MCF 10A (cell line): ENCODE data around the gene WASF2. TPM values are rescaled to one million over a fixed set of nuclear protein-coding genes. Genes with fewer than 3 reads are reported as not detected.
A peak's percentile ranks its signal among the peaks of the same experiment; 100 is the strongest.

Experiments used
- BruUV-seq: library from RNA; stranded (reverse); fragments of 400-500 nt; replicated peaks from 2 replicates; lab custom pipeline; 2021; lab: Mats Ljungman, UMichigan
- CTCF ChIA-PET: fragments of 300-600 bp; sonication (Branson Sonifier 250); formaldehyde crosslinking; extraction: SDS; loops from one replicate; lab custom pipeline; 2021; ENCODE audit warnings: antibody characterized with exemption, inconsistent platforms; lab: Yijun Ruan, JAX
- POLR2A ChIA-PET: fragments of 300-600, 350-650 bp; sonication (Branson Sonifier 250); formaldehyde crosslinking; extraction: SDS; loops from one replicate; lab custom pipeline; 2020; ENCODE audit warnings: antibody characterized with exemption, inconsistent platforms; lab: Yijun Ruan, JAX
- DNase-seq: peaks from one replicate; pipeline ENCODE4 v3.0.0-alpha.2; 2018; ENCODE audit not compliant: unreplicated experiment
- H3K27ac Mint-ChIP-seq: one replicate; pipeline ENCODE4 v1.8.0; 2022; ENCODE audit warnings: mild to moderate bottlenecking, low read depth, mixed read lengths; ENCODE audit not compliant: unreplicated experiment
- H3K27me3 Mint-ChIP-seq: one replicate; pipeline ENCODE4 v1.8.0; 2022; ENCODE audit warnings: mixed read lengths; ENCODE audit not compliant: insufficient read depth, unreplicated experiment
- H3K36me3 Mint-ChIP-seq: one replicate; pipeline ENCODE4 v1.8.0; 2022; ENCODE audit warnings: mild to moderate bottlenecking, moderate library complexity, mixed read lengths; ENCODE audit not compliant: insufficient read depth, unreplicated experiment
- H3K4me1 Mint-ChIP-seq: one replicate; pipeline ENCODE4 v1.8.0; 2022; ENCODE audit warnings: mixed read lengths; ENCODE audit not compliant: insufficient read depth, unreplicated experiment
- H3K4me3 Mint-ChIP-seq: one replicate; pipeline ENCODE4 v1.8.0; 2022; ENCODE audit warnings: mild to moderate bottlenecking, moderate library complexity, mixed read lengths; ENCODE audit not compliant: unreplicated experiment
- H3K9me3 Mint-ChIP-seq: one replicate; pipeline ENCODE4 v1.8.0; 2022; ENCODE audit warnings: mixed read lengths; ENCODE audit not compliant: unreplicated experiment
- CTCF ChIP-seq: fragments of 200-600 bp; IDR thresholded peaks from one replicate; pipeline ENCODE4 v1.8.0; 2022; ENCODE audit warnings: antibody characterized with exemption, mild to moderate bottlenecking; ENCODE audit not compliant: unreplicated experiment
- intact Hi-C: fragments of 100-400 bp; cut with micrococcal nuclease; formaldehyde crosslinking; loops from 2 replicates; pipeline ENCODE4 v1.14.1; 2022
- total RNA-seq: library from RNA; stranded (reverse); gene quantifications from 2 replicates; pipeline ENCODE4 v1.2.3, GENCODE V29; 2022

Gene WASF2
- total RNA-seq, 1 experiment from 2014 or later, result 131 TPM

- peaks cover 80% of the 10 kb centered on the region for H3K36me3 Mint-ChIP-seq
- no peaks in the 10 kb centered on the region for H3K27me3 Mint-ChIP-seq
- intact Hi-C loops, result loop anchor here (1.0 kb wide), 2 partner anchors 101 to 190 kb away; no protein-coding TSS in a partner anchor
- no peaks in the 10 kb centered on the region for H3K9me3 Mint-ChIP-seq
- H3K4me1 Mint-ChIP-seq, result peaks cover 12% of the 10 kb centered on the region
- CTCF ChIA-PET, result interaction anchor here (0.6 to 3.3 kb wide), 10 partner anchors 12 to 338 kb away, joined by 3 to 30 read pairs (median 4); no protein-coding TSS in a partner anchor
- H3K4me3 Mint-ChIP-seq, result no peak overlapping the region
- H3K27ac Mint-ChIP-seq, result peak overlapping the region; percentile 19
- POLR2A ChIA-PET, result interaction anchor here (0.7 to 1.5 kb wide), 5 partner anchors 20 to 186 kb away, joined by 3 to 9 read pairs (median 4); partner anchors contain the start of gene WASF2
- TF ChIP-seq CTCF, result peak; percentile 58
- TSS peak; percentile 14 for BruUV-seq
- peak; percentile 73 for DNase-seq
Measured at GRCh38 chr1:27416387-27417111, 73.4 kb downstream of the WASF2 start.

- ChIA-PET POLR2A (interaction anchor here (0.6 to 1.0 kb wide), 2 partner anchors 150 to 395 kb away, joined by 3 read pairs; no protein-coding TSS in a partner anchor), CTCF (interaction anchor here (0.6 to 3.3 kb wide), 8 partner anchors 9 to 255 kb away, joined by 3 to 30 read pairs (median 4); no protein-coding TSS in a partner anchor)
- Mint-ChIP-seq H3K9me3 (no peaks in the 10 kb centered on the region), H3K27ac (no peak overlapping the region), H3K4me1 (peaks cover 12% of the 10 kb centered on the region), H3K4me3 (no peak overlapping the region), H3K36me3 (peaks cover 90% of the 10 kb centered on the region), H3K27me3 (no peaks in the 10 kb centered on the region)
- DNase-seq, result no peak
- BruUV-seq, result no TSS peak
- intact Hi-C loops, result no loop called here
- TF ChIP-seq CTCF, result no peak
Measured at GRCh38 chr1:27414091-27414490, 75.9 kb downstream of the WASF2 start.

GRCh38 chr1:27413004-27413403, 77.0 kb downstream of the WASF2 start:
- CTCF ChIA-PET, result interaction anchor here (0.8 to 2.1 kb wide), 5 partner anchors 12 to 367 kb away, joined by 3 to 12 read pairs (median 4); no protein-coding TSS in a partner anchor
- no peak overlapping the region for H3K4me3 Mint-ChIP-seq
- intact Hi-C loops, result no loop called here

More at GRCh38 chr1:27413004-27413403, 77.0 kb downstream of the WASF2 start:
- H3K9me3 Mint-ChIP-seq, result no peaks in the 10 kb centered on the region
- no peak overlapping the region for H3K27ac Mint-ChIP-seq
- no TSS peak for BruUV-seq
- H3K4me1 Mint-ChIP-seq, result peaks cover 7% of the 10 kb centered on the region
- POLR2A ChIA-PET, result interaction anchor here (0.6 to 1.6 kb wide), 4 partner anchors 16 to 394 kb away, joined by 3 to 4 read pairs (median 4); no protein-coding TSS in a partner anchor
- no peaks in the 10 kb centered on the region for H3K27me3 Mint-ChIP-seq
- peaks cover 90% of the 10 kb centered on the region for H3K36me3 Mint-ChIP-seq
- DNase-seq, result no peak
- no peak for TF ChIP-seq CTCF
